ENCODE measurements around the gene TUBA1C. TPM values are rescaled to one million over a fixed set of nuclear protein-coding genes. Genes with fewer than 3 reads are reported as not detected.
"Not testable (repeated sequence)": the region's sequence is repeated elsewhere in the genome, so short reads cannot be mapped to it uniquely, and the experiment has no call there.

Gene TUBA1C
- total RNA-seq, 1 donor from 2014 or later = 55.0 TPM

- DNase-seq (ENCODE audit: low spot score in 2 of 2); FAIRE-seq: not testable (repeated sequence)
Observed at GRCh38 chr12:49280545-49280944, 15.7 kb downstream of the TUBA1C start.

DNA sequence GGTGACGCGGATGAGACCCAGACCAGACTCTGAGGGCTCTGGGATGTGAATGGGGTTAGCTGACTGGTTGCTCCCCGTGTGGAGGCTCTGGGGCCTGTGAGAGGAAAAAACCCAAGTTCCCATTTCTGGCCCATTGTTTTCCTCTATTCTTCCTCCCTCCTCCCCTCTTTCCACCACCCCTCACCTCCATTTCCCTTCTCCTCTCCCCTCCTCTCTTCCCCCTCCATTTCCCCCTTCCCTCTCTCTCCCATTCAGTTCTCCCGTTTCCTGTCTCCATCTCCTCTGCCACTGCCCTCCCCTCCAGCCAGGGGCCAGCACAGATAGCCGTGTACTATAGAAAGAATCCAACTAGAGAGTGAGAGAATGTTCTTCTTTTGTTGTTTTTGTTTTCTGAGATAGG lies 17.4 kb downstream of the TUBA1C start:
- no peak for DNase-seq (ENCODE audit: low spot score in 2 of 2)
- no peak for FAIRE-seq

- FAIRE-seq; DNase-seq (ENCODE audit: low spot score in 2 of 2): not testable (repeated sequence)
Observed at GRCh38 chr12:49282740-49283375, 18.0 kb downstream of the TUBA1C start.

- no peak for DNase-seq (ENCODE audit: low spot score in 2 of 2)
- FAIRE-seq = no peak
Observed at GRCh38 chr12:49283541-49284429, 18.9 kb downstream of the TUBA1C start.

DNA sequence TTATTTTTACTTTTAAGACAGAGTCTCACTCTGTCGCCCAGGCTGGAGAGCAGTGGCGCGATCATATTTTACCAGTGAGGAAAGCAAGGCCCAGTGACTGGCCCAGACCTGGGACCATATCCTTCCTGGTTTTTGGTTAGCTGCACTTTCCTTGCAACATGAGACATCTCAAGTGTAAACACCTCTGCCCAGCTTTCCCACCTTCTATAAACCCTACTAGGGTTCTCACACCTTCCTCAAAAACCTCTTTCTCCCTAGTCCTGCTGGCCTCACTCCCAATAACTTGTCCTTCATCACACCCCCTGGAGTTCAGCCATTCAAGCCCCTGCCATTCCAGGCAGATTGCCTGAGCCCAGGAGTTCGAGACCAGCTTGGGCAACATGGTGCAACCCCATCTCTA lies 19.8 kb downstream of the TUBA1C start:
- no peak for FAIRE-seq
- no peak for DNase-seq (ENCODE audit: low spot score in 2 of 2)

- FAIRE-seq = no peak
- DNase-seq (ENCODE audit: low spot score in 2 of 2) = no peak
Observed at GRCh38 chr12:49287876-49288275, 23.0 kb downstream of the TUBA1C start.

GRCh38 chr12:49288412-49288853 lies 23.6 kb downstream of the TUBA1C start:
- DNase-seq (ENCODE audit: low spot score in 2 of 2) (peak; percentile 66 to 79), FAIRE-seq (no peak)

- no peak for FAIRE-seq
- no peak for DNase-seq (ENCODE audit: low spot score in 2 of 2)
Observed at GRCh38 chr12:49288922-49289555, 24.2 kb downstream of the TUBA1C start.

DNA sequence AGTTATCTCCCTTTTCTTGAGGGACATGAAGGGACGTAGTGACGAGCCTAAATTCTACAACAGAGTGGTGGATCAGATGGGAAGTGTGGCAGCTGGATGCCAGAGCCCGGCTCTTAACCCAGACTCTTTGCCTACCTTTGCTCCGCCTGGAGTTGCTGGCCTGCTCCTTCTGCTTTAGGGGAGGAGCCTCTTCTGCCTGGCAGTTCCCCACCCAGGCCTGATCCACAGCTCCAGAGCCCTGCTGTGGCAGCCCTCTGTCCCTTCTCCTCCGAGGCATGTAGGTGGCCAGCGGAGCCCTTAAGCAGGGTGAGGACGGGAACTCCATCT lies 27.8 kb downstream of the TUBA1C start:
- DNase-seq (ENCODE audit: low spot score in 2 of 2) (no peak), FAIRE-seq (no peak)

DNA sequence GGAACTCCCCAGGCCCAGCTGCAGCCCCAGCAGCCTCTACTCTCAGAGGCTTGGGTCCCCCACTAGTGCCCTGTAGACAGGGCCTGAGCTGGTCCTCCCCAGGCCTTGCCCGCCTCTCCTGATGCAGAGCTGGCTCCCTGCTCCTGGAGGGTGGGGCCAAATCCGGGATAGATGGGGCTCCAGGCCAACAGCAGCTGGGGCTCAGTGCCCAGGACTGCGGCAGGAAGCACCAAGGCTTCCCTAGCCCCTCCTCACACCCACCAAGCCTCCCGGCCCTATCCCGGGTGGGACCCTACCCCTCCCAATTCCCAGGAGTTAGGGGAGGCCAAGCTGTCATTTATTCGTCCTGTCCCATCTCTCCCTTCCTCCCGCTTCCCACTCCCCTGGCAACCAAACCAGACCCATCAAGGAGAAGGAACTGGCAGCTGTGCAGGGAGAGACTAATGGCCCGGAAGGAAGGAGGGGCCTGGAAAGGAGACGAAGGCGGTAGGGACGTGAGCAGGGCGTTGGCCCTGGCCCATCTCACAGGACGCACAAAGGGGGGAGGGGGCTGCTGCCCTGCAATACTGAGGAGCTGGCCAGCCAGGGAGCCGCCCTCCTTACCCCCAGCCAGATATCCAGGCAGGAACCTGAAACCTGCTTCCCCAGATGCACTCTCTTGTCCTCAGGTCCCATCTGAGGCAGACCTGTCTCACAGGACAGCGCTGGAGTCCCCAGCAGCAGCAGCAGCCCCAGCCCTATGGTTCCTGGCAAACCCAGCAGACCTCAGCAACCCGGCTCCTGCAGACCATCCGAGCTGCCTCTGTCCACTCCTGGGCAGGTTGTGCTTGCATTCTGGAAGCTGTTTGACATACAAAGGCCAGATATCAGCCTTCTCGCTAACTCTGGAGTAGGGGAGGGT lies 28.4 kb downstream of the TUBA1C start:
- DNase-seq (ENCODE audit: low spot score in 2 of 2) (no peak), FAIRE-seq (no peak)

DNA sequence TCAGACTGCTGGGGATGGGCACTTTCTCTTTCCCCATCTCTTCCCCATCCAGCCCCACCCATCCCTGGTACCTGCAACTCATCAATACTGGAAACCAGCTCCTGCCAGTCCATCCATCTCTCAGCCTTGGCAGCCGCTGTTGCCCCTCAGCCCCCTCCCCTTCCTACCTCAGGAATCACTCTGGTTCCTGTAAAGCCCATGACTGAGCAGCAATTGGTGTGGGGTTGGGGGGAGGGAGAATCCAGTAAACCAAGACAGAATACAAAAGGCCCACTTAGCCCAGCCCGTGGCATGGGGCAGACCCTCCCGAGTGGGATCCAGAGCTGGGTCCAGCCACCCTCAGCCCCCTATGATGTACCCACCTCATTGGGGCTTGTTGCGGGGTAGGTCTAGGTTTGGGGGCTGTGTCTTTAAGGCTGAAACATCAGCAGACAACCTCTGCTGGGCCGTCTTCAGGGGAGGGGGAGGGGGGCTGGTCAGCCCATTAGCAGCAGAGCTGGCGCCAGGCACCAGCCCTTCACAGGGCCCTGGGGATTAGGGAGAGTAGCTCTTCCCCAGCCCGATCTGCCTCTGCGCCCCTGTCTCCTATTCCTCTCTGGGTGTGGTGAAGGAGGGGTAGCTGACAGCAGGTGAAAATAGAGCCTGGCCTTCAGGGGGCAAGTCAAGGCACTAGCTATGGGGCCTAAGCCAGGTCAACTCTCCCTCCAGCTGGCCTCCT lies 29.4 kb downstream of the TUBA1C start:
- FAIRE-seq (no peak), DNase-seq (ENCODE audit: low spot score in 2 of 2) (no peak)

DNA sequence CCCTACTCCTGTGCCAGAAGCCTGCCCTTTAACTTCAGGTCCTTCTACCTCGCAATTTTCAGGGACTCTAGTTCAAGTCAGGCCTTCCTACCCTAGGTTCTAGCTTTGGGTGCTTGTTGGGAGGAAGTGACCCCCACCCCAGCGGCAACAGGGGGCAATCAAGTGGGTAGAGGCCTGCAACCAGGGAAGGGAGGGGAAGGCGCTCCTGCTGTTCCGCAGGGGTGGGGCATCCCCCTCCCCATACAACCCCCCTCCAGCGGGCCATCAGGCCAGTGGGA lies 29.9 kb downstream of the TUBA1C start:
- DNase-seq (ENCODE audit: low spot score in 2 of 2) = no peak
- no peak for FAIRE-seq

- DNase-seq (ENCODE audit: low spot score in 2 of 2) (no peak), FAIRE-seq (no peak)
Observed at GRCh38 chr12:49295082-49295936, 30.4 kb downstream of the TUBA1C start, which contains the start of gene PRPH. Gene PRPH, plus strand, starts transcription at chr12:49295147. Its CDS starts 54 bp downstream, at chr12:49295201.

DNA sequence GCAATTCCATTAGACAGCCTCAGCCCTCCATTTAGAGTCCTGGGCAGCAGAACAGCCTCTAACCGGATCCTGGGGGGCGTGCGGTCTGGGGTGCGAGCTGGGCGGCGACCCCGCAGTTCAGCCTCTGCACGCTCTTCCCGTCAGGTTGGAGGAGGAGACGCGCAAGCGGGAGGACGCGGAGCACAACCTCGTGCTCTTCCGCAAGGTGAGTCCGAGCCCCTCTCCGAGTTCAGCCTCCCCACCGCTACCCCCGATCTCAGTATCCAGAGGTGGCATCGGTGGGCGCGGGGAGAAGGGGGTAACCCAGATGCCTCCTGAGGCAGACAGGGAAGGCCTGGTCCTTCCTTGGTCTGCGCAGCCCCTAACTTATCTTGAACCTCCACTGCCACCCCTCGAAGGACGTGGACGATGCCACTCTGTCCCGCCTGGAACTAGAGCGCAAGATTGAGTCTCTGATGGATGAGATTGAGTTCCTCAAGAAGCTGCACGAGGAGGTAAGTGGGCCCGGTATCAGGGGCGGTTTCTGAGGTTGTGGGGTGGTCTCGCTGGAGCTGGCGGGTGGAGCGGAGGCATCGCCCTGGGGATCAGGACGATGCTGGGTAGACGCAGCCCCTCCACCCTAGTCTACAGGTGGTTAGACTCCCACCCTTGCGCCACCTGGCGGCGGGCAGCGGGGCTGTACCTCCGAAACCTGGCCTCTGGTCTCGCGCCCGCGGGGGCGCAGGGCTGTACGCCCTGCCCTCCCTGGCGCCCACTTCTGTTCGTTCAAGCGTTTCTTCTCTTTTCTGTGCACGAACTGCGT lies 31.4 kb downstream of the TUBA1C start:
- peak in 1 of 2 donors; percentile 64 for DNase-seq (ENCODE audit: low spot score in 2 of 2)
- no peak for FAIRE-seq

DNA sequence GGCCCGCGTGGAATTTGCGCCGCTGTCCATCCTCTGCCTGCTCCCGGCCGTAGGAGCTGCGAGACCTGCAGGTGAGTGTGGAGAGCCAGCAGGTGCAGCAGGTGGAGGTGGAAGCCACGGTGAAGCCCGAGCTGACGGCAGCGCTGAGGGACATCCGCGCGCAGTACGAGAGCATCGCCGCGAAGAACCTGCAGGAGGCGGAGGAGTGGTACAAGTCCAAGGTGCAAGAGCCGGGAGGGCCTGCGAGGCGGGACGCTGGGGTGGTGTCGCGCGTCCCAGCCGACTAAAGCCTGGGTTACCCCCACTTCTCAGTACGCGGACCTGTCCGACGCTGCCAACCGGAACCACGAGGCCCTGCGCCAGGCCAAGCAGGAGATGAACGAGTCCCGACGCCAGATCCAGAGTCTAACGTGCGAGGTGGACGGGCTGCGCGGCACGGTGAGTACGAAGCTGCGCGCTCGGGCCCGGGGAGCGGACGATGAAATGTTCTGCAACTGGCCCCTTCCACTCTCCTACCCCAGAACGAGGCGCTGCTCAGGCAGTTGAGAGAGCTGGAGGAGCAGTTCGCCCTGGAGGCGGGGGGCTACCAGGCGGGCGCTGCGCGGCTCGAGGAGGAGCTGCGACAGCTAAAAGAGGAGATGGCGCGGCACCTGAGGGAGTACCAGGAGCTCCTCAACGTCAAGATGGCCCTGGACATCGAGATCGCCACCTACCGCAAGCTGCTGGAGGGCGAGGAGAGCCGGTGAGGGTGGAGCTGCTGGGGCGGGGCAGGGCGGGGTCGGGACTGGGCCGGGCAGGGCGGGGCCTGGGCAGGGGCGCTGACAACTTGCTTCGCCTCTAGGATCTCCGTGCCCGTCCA lies 32.2 kb downstream of the TUBA1C start:
- no peak for FAIRE-seq

GRCh38 chr12:49297695-49298060 lies 32.8 kb downstream of the TUBA1C start:
- DNase-seq (ENCODE audit: low spot score in 2 of 2) = no peak
- FAIRE-seq = no peak

More for the DNA sequence above, 32.2 kb downstream of the TUBA1C start:
- DNase-seq (ENCODE audit: low spot score in 2 of 2) = no peak

DNA sequence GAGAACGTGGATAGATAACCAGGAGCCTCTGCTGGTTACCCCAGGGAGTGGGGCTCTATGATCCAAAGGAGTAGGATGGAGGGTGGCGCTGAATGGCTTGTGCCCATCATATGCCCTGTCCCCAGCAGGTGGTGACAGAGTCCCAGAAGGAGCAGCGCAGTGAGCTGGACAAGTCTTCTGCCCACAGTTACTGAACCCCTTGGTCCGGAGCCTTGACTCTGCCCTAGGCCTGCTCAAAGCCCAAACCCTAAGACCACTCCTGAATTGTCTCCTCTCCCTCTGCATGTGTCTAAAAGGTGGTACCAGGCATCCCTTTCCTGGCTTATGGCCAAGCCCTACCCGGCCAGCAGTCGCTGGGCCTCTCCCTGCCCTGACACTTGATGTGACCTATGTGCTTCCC lies 33.3 kb downstream of the TUBA1C start:
- FAIRE-seq = no peak
- no peak for DNase-seq (ENCODE audit: low spot score in 2 of 2)
